AG10803 (cell line): ENCODE data around the gene SMIM38.

Experiments
- DNase-seq: peaks from one replicate; pipeline ENCODE4 v3.0.0; 2010; ENCODE audit warnings: low read depth
- H3K4me3 ChIP-seq: 2 replicates; pipeline ENCODE4 v1.5.1; 2011; ENCODE audit warnings: mild to moderate bottlenecking, low read length, control low read depth
- TF ChIP-seq, protein P1 (sequence below): conservative IDR thresholded peaks from 2 replicates; pipeline ENCODE4 v1.5.1; 2011; ENCODE audit warnings: mild to moderate bottlenecking, low read length, control low read depth, inconsistent platforms

The SMIM38 gene

DNA sequence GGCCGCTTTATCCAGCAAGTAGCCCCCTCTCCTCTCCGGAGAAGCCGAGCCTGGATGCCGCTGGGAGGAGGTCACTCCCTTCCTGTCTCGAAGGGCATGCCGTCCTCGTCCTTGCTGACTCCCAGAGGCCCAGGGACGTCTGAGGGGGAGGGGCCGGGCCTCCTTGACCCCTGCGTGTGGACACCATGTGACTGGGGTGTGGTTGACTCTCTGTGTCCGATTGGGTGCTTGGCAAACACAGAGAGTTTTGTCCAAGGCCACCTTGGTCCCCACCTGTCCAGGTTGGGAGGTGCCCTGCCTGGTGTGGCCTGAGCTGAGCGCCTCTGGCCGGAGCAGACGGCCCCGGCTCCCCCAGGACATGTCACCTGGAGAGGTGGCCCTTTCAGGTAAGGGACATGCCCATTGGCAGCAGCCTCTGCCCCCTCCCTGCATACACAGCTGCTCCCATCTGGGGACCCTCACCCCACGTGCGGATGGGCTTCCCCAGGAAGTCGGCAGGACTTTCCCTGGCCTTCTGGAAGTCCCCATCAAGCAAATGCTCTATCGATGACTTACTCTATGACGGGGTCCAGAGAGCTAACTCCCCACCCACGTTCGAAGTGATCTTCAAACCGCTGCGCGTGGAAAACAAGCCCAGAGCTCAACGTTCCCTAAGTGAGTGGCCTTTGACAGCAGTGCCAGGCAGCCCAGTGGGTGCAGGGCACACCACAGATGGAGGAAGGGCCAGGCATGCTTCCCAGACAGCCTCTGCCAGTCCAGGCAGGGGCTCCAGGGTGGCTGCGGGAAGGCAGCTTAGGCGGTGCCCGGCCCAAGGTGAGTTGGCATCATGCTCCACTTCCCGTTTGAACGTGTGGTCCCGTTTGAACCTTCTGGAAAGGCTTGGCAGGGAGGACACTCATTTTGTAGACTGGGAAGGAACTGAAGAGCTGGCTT, at the start of gene SMIM38:
Gene SMIM38 (plus strand): TSS at position 634 of the 933 bp plus-strand sequence. CDS start 1,912 bp downstream, outside the sequence.
- TF ChIP-seq, protein P1, sequence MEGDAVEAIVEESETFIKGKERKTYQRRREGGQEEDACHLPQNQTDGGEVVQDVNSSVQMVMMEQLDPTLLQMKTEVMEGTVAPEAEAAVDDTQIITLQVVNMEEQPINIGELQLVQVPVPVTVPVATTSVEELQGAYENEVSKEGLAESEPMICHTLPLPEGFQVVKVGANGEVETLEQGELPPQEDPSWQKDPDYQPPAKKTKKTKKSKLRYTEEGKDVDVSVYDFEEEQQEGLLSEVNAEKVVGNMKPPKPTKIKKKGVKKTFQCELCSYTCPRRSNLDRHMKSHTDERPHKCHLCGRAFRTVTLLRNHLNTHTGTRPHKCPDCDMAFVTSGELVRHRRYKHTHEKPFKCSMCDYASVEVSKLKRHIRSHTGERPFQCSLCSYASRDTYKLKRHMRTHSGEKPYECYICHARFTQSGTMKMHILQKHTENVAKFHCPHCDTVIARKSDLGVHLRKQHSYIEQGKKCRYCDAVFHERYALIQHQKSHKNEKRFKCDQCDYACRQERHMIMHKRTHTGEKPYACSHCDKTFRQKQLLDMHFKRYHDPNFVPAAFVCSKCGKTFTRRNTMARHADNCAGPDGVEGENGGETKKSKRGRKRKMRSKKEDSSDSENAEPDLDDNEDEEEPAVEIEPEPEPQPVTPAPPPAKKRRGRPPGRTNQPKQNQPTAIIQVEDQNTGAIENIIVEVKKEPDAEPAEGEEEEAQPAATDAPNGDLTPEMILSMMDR, result no peak
- no peak within 1 kb of the TSS for H3K4me3 ChIP-seq
- DNase-seq, result no peak

DNA sequence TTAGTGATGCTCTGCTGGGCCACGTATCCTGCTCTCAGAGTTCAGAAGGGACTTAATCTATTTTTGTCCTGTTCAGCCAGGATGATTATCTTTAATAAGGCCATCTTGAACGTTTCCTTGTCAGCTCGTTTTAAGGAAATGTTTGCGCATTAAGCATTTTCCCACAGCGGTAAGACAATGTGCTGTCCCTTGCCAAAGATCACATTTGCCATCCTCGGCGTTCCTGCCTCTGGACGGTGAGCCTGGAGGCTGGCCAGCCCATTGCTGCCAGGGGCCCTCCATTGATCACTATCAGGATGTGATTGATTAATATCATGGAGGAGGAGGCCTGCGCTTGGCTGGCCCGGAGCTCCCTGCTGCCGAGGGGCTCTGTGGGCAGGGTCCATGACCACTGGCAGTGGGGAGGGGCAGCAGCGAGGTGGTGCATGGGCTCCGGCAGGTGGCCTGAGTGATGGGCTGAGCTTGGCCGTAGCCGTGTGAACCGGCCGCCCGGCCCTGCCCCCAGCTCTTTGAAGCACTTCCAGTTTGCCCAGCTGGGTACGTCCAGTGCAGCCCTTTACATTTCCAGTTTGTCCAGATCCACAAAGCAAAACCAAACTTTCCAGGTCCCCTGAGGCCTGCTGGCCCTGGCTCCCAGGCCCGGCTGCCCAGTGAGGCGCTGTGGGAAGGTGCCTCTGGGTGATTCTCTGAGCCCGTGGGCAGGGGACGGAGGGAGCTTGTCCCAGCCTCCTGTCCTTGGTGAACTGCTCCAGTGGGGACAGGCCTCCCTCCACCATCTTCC, 49.5 kb upstream of the SMIM38 start:
- TF ChIP-seq, protein P1, result no peak
- no peak overlapping the region for H3K4me3 ChIP-seq
- DNase-seq, result no peak

DNA sequence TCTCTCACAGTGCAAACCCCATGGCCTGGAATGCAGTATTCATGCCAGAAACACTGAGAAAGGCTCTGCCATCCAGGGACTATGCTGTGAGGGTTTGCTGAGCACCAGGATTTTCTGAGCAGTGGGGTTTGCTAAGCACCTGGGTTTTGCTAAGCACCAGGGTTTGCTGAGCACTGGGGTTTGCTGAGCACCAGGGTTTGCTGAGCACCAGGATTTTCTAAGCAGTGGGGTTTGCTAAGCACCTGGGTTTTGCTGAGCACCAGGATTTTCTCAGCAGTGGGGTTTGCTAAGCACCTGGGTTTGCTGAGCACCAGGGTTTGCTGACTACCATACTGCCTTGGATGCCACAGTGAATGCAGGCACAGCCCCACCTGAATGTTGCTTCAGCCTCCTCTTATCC, 48.3 kb upstream of the SMIM38 start:
- TF ChIP-seq, protein P1, result no peak
- H3K4me3 ChIP-seq, result no peak overlapping the region
- DNase-seq, result no peak

DNA sequence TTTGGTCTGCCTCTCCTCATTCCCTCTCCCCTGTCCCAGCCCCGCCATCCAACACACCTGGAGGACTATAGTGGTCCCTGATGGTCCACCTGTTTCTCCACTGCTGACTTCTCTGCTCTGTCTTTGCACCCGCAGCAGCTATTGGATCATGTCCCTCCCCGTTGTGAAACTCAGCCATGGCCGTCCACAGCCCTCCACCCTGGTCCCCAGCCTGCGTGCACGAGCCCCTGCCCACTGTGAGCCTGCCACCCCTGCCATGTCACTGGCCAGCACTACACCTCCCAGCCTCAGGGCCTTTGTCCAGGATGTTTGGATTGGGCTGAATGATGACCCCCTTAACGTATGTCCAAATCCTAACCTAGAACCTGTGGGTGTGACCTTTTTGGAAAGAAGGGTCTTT, 47.7 kb upstream of the SMIM38 start:
- TF ChIP-seq, protein P1, result no peak
- no peak overlapping the region for H3K4me3 ChIP-seq
- DNase-seq, result no peak

DNA sequence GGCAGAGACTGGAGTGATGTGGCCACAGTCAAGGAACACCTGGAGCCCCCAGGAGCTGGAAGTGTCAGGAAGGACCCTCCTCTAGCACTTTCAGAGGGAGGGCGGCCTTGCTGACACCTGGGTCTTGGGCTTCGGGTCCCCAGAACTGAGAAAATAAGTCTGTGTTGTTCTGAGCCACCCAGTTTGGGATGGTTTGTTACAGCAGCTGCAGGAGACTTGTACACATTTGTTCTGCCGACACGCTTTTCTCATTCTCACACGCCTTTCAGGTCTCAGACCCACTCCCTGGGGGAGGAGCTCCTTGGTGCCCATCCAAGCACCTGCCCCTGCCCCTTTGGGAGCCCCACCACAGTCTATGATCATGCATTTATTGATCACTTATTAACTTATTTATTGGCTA, 47.2 kb upstream of the SMIM38 start:
- no peak overlapping the region for H3K4me3 ChIP-seq
- TF ChIP-seq, protein P1, result no peak
- no peak for DNase-seq

DNA sequence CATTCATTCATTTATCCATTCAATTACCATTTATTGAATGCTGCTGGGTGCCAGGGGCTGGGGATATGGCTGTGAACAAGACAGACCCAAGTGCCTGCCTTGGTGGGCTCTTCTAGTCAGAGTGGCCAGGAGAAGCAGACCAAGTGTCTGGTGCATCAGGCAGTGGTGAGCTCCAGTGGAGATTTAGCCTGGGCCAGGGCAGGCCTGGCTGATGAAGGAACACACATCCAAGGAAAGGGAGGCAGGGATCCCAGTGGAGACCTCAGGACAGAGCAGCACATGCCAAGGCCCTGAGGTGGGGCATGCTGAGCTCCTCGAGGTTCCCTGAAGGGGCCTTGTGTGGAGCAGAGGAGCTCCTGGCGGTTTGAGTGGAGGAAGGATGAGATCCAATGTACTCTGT, 46.6 kb upstream of the SMIM38 start:
- TF ChIP-seq, protein P1, result no peak
- no peak for DNase-seq
- H3K4me3 ChIP-seq, result no peak overlapping the region
